GM23338 (cell line): Measurements from ENCODE around the gene KCTD4. TPM values are rescaled to one million over a fixed set of nuclear protein-coding genes. Genes with fewer than 3 reads are reported as not detected.

ENCODE experiments used
- ATAC-seq: fragments of 200-7000 bp; cut with Tn5 transposase; 3 replicates; pipeline ENCODE4 v1.9.1; 2020
- DNase-seq: peaks from one replicate; pipeline ENCODE4 v3.0.0-alpha.2; 2015; ENCODE audit warnings: low spot score
- H2AFZ ChIP-seq: fragments of 200-600 bp; sonication (generic); 2 replicates; pipeline ENCODE4 v1.8.0; 2016; ENCODE audit warnings: antibody characterized with exemption, mild to moderate bottlenecking, moderate library complexity
- H3F3A ChIP-seq: fragments of 200-600 bp; sonication (generic); replicated peaks from 2 replicates; pipeline ENCODE4 v1.8.0; 2017; ENCODE audit warnings: antibody characterized with exemption, mixed run types, low read depth
- H3K27ac ChIP-seq: fragments of 200-600 bp; sonication (generic); 2 replicates; pipeline ENCODE4 v1.6.1; 2016; ENCODE audit warnings: low read depth
- H3K27me3 ChIP-seq: fragments of 200-600 bp; sonication (generic); 2 replicates; pipeline ENCODE4 v1.8.0; 2016; ENCODE audit warnings: mild to moderate bottlenecking, mixed run types, moderate library complexity; ENCODE audit not compliant: insufficient read depth
- H3K36me3 ChIP-seq: fragments of 200-600 bp; sonication (generic); 2 replicates; pipeline ENCODE4 v1.8.0; 2016; ENCODE audit warnings: mild to moderate bottlenecking; ENCODE audit not compliant: insufficient read depth
- H3K4me1 ChIP-seq: fragments of 200-600 bp; sonication (generic); 2 replicates; pipeline ENCODE4 v1.8.0; 2016; ENCODE audit warnings: mild to moderate bottlenecking, moderate library complexity; ENCODE audit not compliant: insufficient read depth
- H3K4me2 ChIP-seq: fragments of 200-600 bp; sonication (generic); 2 replicates; pipeline ENCODE4 v1.7.1; 2017; ENCODE audit warnings: mixed run types
- H3K4me3 ChIP-seq: fragments of 200-600 bp; sonication (generic); 2 replicates; pipeline ENCODE4 v1.6.1; 2016; ENCODE audit warnings: mixed run types
- H3K79me2 ChIP-seq: fragments of 200-600 bp; sonication (generic); replicated peaks from 2 replicates; pipeline ENCODE4 v1.8.0; 2017; ENCODE audit warnings: mild to moderate bottlenecking; ENCODE audit not compliant: insufficient read depth
- H3K9me2 ChIP-seq: fragments of 200-600 bp; sonication (generic); 2 replicates; pipeline ENCODE4 v1.8.0; 2017; ENCODE audit not compliant: insufficient read depth
- H4K20me1 ChIP-seq: fragments of 200-600 bp; sonication (generic); replicated peaks from 2 replicates; pipeline ENCODE4 v1.8.0; 2017; ENCODE audit warnings: mild to moderate bottlenecking; ENCODE audit not compliant: insufficient read depth
- H3K27ac Mint-ChIP-seq: 2 replicates; pipeline ENCODE4 v1.8.0; 2020; ENCODE audit warnings: inconsistent platforms, mild to moderate bottlenecking, moderate library complexity, mixed read lengths
- H3K27me3 Mint-ChIP-seq: 3 replicates; pipeline ENCODE4 v1.8.0; 2022; ENCODE audit warnings: low read depth, mild to moderate bottlenecking, moderate library complexity, mixed read lengths, inconsistent platforms; ENCODE audit not compliant: insufficient read depth, poor library complexity
- H3K36me3 Mint-ChIP-seq: 3 replicates; pipeline ENCODE4 v1.8.0; 2021; ENCODE audit warnings: low read depth, mild to moderate bottlenecking, inconsistent platforms, moderate library complexity, mixed read lengths
- H3K4me1 Mint-ChIP-seq: 3 replicates; pipeline ENCODE4 v1.8.0; 2020; ENCODE audit warnings: mild to moderate bottlenecking, inconsistent platforms, mixed read lengths
- H3K4me3 Mint-ChIP-seq: 3 replicates; pipeline ENCODE4 v1.8.0; 2021; ENCODE audit warnings: moderate library complexity, mild to moderate bottlenecking, inconsistent platforms, mixed read lengths
- H3K9me3 Mint-ChIP-seq: 3 replicates; pipeline ENCODE4 v1.8.0; 2020; ENCODE audit warnings: moderate library complexity, mild to moderate bottlenecking, inconsistent platforms, mixed read lengths
- CREB1 ChIP-seq: fragments of 250-450 bp; sonication (Bioruptor Pico); IDR thresholded peaks from 2 replicates; pipeline ENCODE4 v1.5.0; 2020; ENCODE audit warnings: low read depth, mild to moderate bottlenecking, moderate library complexity
- ETS1 ChIP-seq: IDR thresholded peaks from 2 replicates; pipeline ENCODE4 v1.6.1; 2016; ENCODE audit warnings: antibody characterized with exemption
- EZH2 ChIP-seq: fragments of 200-600 bp; sonication (generic); IDR thresholded peaks from one replicate; pipeline ENCODE4 v1.8.0; 2017; ENCODE audit warnings: antibody characterized with exemption, mild to moderate bottlenecking, low read depth; ENCODE audit not compliant: unreplicated experiment
- EZH2phosphoT487 ChIP-seq: fragments of 200-600 bp; sonication (generic); IDR thresholded peaks from one replicate; pipeline ENCODE4 v1.8.1; 2018; ENCODE audit warnings: antibody characterized with exemption; ENCODE audit not compliant: unreplicated experiment
- NANOG ChIP-seq: IDR thresholded peaks from 2 replicates; pipeline ENCODE4 v1.6.1; 2016; ENCODE audit warnings: antibody characterized with exemption, borderline replicate concordance
- POLR2AphosphoS5 ChIP-seq: IDR thresholded peaks from 2 replicates; pipeline ENCODE4 v1.6.1; 2016; ENCODE audit warnings: antibody characterized with exemption, low read depth
- REST ChIP-seq: IDR thresholded peaks from one replicate; pipeline ENCODE4 v1.6.1; 2018; ENCODE audit warnings: antibody characterized with exemption; ENCODE audit not compliant: unreplicated experiment
- STAT1 ChIP-seq: IDR thresholded peaks from one replicate; pipeline ENCODE4 v1.6.1; 2016; ENCODE audit warnings: antibody characterized with exemption; ENCODE audit not compliant: unreplicated experiment
- ZNF114 ChIP-seq: fragments of 250-450 bp; sonication (Bioruptor Pico); IDR thresholded peaks from 2 replicates; pipeline ENCODE4 v1.5.0; 2020; ENCODE audit warnings: mild to moderate bottlenecking, moderate library complexity
- ZNF331 ChIP-seq: fragments of 250-450 bp; sonication (Bioruptor Pico); IDR thresholded peaks from 2 replicates; pipeline ENCODE4 v1.5.0; 2020; ENCODE audit warnings: low read depth, mild to moderate bottlenecking, moderate library complexity
- polyA plus RNA-seq: library from polyadenylated mRNA; unstranded; fragments of >200 nt; fragmentation: Nextera tagmentation; extraction: Ambion mirVana; gene quantifications from 2 replicates; pipeline ENCODE4 v1.2.1, GENCODE V29; 2016
- total RNA-seq: library from RNA; depleted of rRNA; stranded (reverse); fragments of >200 nt; shearing (Covaris generic); gene quantifications from 2 replicates; pipeline ENCODE4 v1.2.3, GENCODE V29; 2014
- TF ChIP-seq, protein P1 (sequence below), 2 experiments: fragments of 200-600 bp in 1 of 2; sonication (generic) in 1 of 2; conservative IDR thresholded peaks; 2 replicates each; pipeline versions ENCODE4 v1.5.1 to v1.6.1; 2016 to 2017; ENCODE audit warnings: antibody characterized with exemption in 2 of 2, low read depth in 2 of 2, mild to moderate bottlenecking in 2 of 2, moderate library complexity in 1 of 2
- TF ChIP-seq, protein P2 (sequence below): fragments of 250-450 bp; sonication (Bioruptor Pico); IDR thresholded peaks from 2 replicates; pipeline ENCODE4 v1.5.0; 2020; ENCODE audit warnings: mild to moderate bottlenecking, moderate library complexity

Gene KCTD4
- total and polyA plus RNA-seq, 2 experiments from 2014 or later: 0.24 TPM; not detected in 1

DNA sequence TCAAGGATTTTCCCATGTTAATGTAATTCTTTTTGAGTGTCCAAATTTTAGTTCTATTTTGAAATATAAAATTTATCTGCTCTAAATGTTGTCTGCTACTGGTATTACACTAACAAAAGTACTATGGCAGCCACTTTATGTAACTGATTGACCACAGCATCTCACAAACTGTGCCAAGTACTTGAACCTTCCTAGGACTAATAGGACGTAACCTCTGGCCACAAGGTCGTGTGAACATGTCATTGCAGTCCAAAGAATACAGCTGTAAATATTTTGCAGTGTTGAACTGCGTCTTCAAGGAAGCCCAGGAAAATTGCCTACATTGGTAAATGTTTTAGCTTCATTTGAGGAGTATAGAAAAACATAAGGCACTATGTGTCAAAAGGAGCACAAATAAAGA is 1.9 kb downstream of the KCTD4 start:
- no peak overlapping the region for H3K27ac Mint-ChIP-seq
- H3K4me1 Mint-ChIP-seq: peaks cover 30% of the 10 kb centered on the region
- Histone ChIP-seq H3K27me3 (no peaks in the 10 kb centered on the region), H3K4me1 (peaks cover 20% of the 10 kb centered on the region; the same call in 1 of the 2 replicates), H3K36me3 (no peaks in the 10 kb centered on the region), H3K27ac (no peak overlapping the region), H3F3A (no peaks in the 10 kb centered on the region; the same call in 1 of the 2 replicates), H3K4me3 (no peak overlapping the region), H2AFZ (no peak overlapping the region), H3K9me2 (no peaks in the 10 kb centered on the region), H4K20me1 (no peaks in the 10 kb centered on the region), H3K4me2 (no peak overlapping the region), H3K79me2 (peaks cover 6% of the 10 kb centered on the region; the same call in 1 of the 2 replicates)
- no peaks in the 10 kb centered on the region for H3K27me3 Mint-ChIP-seq
- TF ChIP-seq EZH2: no peak
- TF ChIP-seq NANOG: no peak
- TF ChIP-seq, protein P1, sequence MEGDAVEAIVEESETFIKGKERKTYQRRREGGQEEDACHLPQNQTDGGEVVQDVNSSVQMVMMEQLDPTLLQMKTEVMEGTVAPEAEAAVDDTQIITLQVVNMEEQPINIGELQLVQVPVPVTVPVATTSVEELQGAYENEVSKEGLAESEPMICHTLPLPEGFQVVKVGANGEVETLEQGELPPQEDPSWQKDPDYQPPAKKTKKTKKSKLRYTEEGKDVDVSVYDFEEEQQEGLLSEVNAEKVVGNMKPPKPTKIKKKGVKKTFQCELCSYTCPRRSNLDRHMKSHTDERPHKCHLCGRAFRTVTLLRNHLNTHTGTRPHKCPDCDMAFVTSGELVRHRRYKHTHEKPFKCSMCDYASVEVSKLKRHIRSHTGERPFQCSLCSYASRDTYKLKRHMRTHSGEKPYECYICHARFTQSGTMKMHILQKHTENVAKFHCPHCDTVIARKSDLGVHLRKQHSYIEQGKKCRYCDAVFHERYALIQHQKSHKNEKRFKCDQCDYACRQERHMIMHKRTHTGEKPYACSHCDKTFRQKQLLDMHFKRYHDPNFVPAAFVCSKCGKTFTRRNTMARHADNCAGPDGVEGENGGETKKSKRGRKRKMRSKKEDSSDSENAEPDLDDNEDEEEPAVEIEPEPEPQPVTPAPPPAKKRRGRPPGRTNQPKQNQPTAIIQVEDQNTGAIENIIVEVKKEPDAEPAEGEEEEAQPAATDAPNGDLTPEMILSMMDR (conservative IDR thresholded peaks at IDR 0.05; ENCODE audit: low read depth in 2 of 2): no peak
- no peak for TF ChIP-seq ETS1
- TF ChIP-seq, protein P2, sequence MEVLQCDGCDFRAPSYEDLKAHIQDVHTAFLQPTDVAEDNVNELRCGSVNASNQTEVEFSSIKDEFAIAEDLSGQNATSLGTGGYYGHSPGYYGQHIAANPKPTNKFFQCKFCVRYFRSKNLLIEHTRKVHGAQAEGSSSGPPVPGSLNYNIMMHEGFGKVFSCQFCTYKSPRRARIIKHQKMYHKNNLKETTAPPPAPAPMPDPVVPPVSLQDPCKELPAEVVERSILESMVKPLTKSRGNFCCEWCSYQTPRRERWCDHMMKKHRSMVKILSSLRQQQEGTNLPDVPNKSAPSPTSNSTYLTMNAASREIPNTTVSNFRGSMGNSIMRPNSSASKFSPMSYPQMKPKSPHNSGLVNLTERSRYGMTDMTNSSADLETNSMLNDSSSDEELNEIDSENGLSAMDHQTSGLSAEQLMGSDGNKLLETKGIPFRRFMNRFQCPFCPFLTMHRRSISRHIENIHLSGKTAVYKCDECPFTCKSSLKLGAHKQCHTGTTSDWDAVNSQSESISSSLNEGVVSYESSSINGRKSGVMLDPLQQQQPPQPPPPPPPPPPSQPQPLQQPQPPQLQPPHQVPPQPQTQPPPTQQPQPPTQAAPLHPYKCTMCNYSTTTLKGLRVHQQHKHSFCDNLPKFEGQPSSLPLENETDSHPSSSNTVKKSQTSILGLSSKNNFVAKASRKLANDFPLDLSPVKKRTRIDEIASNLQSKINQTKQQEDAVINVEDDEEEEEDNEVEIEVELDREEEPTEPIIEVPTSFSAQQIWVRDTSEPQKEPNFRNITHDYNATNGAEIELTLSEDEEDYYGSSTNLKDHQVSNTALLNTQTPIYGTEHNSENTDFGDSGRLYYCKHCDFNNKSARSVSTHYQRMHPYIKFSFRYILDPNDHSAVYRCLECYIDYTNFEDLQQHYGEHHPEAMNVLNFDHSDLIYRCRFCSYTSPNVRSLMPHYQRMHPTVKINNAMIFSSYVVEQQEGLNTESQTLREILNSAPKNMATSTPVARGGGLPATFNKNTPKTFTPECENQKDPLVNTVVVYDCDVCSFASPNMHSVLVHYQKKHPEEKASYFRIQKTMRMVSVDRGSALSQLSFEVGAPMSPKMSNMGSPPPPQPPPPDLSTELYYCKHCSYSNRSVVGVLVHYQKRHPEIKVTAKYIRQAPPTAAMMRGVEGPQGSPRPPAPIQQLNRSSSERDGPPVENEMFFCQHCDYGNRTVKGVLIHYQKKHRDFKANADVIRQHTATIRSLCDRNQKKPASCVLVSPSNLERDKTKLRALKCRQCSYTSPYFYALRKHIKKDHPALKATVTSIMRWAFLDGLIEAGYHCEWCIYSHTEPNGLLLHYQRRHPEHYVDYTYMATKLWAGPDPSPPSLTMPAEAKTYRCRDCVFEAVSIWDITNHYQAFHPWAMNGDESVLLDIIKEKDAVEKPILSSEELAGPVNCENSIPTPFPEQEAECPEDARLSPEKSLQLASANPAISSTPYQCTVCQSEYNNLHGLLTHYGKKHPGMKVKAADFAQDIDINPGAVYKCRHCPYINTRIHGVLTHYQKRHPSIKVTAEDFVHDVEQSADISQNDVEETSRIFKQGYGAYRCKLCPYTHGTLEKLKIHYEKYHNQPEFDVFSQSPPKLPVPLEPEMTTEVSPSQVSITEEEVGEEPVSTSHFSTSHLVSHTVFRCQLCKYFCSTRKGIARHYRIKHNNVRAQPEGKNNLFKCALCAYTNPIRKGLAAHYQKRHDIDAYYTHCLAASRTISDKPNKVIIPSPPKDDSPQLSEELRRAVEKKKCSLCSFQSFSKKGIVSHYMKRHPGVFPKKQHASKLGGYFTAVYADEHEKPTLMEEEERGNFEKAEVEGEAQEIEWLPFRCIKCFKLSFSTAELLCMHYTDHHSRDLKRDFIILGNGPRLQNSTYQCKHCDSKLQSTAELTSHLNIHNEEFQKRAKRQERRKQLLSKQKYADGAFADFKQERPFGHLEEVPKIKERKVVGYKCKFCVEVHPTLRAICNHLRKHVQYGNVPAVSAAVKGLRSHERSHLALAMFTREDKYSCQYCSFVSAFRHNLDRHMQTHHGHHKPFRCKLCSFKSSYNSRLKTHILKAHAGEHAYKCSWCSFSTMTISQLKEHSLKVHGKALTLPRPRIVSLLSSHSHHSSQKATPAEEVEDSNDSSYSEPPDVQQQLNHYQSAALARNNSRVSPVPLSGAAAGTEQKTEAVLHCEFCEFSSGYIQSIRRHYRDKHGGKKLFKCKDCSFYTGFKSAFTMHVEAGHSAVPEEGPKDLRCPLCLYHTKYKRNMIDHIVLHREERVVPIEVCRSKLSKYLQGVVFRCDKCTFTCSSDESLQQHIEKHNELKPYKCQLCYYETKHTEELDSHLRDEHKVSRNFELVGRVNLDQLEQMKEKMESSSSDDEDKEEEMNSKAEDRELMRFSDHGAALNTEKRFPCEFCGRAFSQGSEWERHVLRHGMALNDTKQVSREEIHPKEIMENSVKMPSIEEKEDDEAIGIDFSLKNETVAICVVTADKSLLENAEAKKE (CRISPR knock-in tag): no peak
- TF ChIP-seq REST: no peak
- no peak for TF ChIP-seq EZH2phosphoT487
- no peak for TF ChIP-seq ZNF331 (CRISPR knock-in tag)
- no peak for TF ChIP-seq ZNF114 (CRISPR knock-in tag)
- no peak for TF ChIP-seq CREB1 (CRISPR knock-in tag)
- no peak for TF ChIP-seq STAT1
- TF ChIP-seq POLR2AphosphoS5: no peak
- peaks cover 9% of the 10 kb centered on the region; the same call in 2 of the 3 replicates for H3K36me3 Mint-ChIP-seq
- H3K9me3 Mint-ChIP-seq: no peaks in the 10 kb centered on the region
- ATAC-seq (no peak), DNase-seq (no peak)
- H3K4me3 Mint-ChIP-seq: no peak overlapping the region
